Measurements from ENCODE around the gene RPS27.

RPS27 gene

GRCh38 chr1:153990468-153991150 is at the start of gene RPS27:
Gene RPS27 (plus strand): TSS chr1:153990762. CDS start chr1:153990797, 35 bp downstream.
- peak; percentile 82 for DNase-seq

- no peak for DNase-seq
Measured at GRCh38 chr1:153941826-153942725, 48.5 kb upstream of the RPS27 start.

DNA sequence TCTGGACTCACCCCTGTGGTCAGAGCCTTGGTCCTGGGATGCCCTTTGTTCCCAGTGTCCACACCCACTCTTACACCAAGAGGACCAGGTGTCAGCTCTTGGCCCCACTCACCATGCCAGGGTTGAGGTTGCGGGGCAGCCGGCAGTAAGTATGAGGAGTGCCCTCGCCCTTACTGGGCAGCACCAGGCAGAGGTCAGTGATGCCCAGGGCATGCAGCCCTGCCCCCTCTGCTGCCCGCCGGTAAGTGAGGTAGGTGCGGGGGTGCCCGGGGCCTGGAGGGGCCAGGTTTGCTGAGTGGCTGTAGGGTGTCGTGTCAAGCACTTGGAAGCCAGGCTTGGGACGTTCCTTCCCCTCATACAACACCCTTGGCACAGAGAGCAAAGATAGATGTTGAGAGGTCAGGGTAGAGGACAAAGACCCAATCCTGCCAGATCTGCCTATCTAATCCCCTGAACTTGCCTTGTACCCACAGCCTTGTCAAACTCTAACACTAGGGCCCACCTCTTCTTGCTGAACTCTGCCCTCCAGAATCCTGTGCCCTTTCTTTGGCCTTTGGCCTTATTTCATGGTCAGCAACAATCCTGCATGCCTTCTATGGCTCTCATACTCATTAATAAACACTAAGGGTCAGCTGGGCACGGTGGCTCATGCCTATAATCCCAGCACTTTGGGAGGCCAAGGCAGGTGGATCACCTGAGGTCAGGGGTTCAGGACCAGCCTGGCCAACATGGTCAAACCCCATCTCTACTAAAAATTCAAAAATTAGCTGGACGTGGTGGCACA is 47.6 kb upstream of the RPS27 start:
- no peak for DNase-seq

GRCh38 chr1:153944005-153944826 is 46.3 kb upstream of the RPS27 start:
- no peak for DNase-seq

GRCh38 chr1:153944827-153945117 is 45.8 kb upstream of the RPS27 start:
- DNase-seq: no peak

- peak; percentile 60 for DNase-seq
Measured at GRCh38 chr1:153945131-153945794, 45.3 kb upstream of the RPS27 start.

- DNase-seq: peak; percentile 56
Measured at GRCh38 chr1:153945795-153946621, 44.6 kb upstream of the RPS27 start.

GRCh38 chr1:153946622-153947241 is 43.8 kb upstream of the RPS27 start, which contains the start of gene DENND4B:
Gene DENND4B (minus strand): TSS chr1:153946718. CDS start chr1:153944374, 2,344 bp downstream.
- peak; percentile 64 for DNase-seq

GRCh38 chr1:153951183-153951582 is 39.4 kb upstream of the RPS27 start:
- no peak for DNase-seq

DNA sequence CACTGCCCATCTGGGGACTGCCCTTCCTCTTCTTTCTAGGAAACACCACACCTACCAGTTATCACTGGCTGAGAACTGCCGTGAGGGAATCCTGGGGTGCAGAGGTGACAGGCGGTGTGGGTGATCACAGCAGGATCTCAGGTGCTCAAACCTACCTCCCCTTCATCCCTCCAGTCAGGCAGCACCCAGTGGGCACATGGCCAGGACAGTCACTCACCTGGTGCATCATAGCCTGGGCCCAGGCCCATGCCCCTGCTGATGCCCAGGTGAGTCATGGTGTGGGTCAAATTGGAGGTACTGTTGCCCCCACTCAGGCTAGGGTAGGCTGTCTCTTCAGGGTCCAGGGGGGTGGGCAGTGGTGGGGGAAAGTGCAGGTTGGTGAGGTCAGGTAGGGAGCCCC is 38.8 kb upstream of the RPS27 start:
- no peak for DNase-seq

DNA sequence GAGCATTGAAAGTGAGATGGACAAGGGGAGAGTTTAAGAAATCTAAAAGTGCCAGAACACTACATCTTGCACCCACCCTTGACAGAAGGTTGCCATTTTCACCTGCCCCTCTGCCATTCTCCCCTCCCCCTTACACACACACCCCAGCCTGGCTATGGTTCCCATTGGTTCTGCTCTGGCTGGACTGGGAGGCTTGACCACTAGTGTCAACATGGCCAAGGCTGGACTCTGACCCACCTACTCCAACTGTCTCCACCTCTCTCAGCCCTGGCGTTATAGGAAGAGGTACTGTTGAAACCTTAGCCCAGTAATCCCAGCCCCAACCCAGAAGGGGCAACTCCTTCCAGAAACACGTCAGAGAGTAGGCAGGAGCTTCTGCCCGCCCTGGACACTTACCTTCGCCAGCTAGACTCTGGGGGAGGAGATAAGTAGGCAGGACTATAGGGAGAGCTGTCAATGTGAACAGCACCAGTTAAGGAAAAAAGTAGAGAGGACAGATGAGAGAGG is 36.6 kb upstream of the RPS27 start:
- DNase-seq: no peak

GRCh38 chr1:153954826-153955225 is 35.7 kb upstream of the RPS27 start:
- DNase-seq: no peak

DNA sequence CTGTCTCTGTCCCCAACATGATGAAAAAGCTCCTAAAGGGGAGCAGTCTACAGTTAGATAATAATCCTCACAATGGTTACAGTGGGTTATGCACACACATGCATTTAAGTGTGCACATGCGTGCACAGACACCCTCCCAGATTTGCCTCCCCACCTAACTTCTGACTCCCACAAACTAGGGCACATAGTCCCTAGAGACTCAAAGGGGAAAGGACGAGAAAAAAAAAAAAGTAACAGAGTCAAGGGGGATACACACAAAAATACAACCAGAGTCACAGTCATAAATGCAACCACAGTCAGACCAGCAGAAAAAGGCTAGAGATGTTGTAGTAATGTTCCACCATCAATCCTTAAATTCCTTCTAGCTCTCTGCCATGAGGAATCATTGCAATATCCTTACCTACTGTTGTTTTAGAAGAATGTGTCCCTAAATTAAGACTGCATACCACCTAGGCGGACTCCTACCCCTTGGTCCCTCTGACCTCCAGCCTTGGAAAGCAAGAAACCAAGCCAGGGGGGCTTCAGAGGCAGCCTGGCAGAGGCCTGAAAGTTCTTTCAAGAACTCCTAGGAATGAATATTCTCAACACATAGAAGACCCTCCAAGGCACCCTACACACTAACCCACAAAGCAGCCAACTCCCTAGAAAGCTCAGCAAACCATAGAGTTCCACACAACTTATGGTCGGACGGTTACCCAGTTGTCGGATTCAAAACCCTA is 33.4 kb upstream of the RPS27 start:
- DNase-seq: no peak

- DNase-seq: peak; percentile 15
Measured at GRCh38 chr1:153957744-153958110, 32.8 kb upstream of the RPS27 start.

DNA sequence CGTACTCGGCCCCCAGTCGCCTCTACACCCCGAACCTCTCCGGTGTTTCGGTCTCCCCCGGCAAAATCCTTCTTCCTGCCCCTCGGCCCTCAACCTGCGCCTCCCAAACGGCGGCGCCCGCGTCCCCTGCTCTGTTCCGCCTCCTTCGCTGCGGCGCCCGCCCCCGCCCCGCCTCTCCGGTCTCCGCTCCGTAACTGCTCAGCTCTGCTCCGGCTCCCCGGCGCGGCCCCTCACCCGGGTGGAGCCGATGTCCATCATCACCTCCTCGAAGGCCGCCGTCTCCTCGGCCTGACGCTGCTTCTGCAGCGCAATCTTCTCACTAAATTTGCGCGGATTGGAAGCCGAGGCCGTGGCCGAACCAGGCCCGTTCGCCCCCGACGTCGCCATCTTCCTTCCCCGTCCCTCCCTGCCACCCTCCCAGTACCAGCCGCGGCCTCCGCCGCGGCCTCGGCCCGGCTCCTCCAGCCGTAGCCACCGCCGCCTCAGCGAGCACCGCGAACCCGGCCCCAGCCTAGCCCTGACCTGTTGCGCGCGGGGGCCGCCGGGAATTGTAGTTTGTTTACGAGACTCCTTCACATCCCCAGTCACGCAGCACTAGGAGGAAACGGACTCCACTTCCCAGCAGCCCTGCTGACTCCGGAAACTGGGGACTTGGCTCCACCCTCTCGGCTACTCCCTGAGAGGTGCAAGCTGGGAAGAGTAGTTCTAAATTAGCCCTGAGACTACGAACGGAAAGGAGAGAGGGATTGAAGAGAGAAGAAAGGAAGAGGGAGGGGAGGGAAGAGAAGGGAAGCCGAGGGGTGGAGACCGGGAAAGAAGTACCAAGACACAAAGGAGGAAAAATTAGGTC is 32.2 kb upstream of the RPS27 start, which contains the start of gene CRTC2:
TSS of gene CRTC2 (minus strand) at position 502 of the 850 bp plus-strand sequence. CDS start at position 387, 115 bp downstream.
- DNase-seq: peak; percentile 94

DNA sequence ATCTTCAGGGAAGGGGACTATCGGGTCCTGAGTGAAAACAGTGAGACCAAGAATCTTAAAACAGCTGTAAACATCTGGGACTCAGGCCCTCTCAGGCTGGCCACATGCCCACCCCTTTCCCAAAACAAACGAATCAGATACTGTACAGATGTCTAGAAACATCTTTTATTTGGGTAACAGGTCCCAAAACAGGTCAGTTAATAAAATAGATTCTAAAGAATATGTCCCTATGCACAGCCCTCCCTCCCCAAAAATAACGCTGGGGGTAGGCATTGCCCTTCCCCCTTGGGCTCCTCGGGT is 31.7 kb upstream of the RPS27 start:
- DNase-seq: no peak

- DNase-seq: no peak
Measured at GRCh38 chr1:153959454-153959853, 31.1 kb upstream of the RPS27 start.

DNA sequence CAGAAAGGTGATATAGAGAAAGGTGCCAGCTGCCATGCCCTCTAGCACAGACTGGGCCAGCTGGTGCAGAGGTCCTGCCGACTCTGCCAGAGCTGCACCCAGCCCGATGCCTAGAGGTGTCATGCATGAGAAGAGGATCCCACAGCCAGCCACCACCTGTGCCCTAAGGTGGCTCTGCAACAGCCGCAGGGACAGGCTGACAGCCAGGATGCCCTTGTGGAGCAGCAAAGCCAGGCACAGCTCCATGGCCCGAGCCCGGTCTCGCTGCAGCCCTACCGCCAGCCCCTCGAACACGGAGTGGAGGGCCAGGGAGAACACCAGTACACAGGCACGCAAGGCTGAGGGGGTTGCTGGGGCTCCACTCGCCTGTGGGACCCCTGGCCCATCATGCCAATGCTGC is 30.4 kb upstream of the RPS27 start:
- no peak for DNase-seq

GRCh38 chr1:153961421-153961820 is 29.1 kb upstream of the RPS27 start:
- no peak for DNase-seq

All from activated CD4-positive, alpha-beta T cell treated with anti-CD3 and anti-CD28 coated beads for 1 hour (primary cell).